RWPE2 (cell line): ENCODE results near the gene APRT.

Source experiments
- ATAC-seq: fragments of 200-7000 bp; cut with Tn5 transposase; 3 replicates; pipeline ENCODE4 v1.9.1; 2021; ENCODE audit warnings: low read depth
- DNase-seq: peaks from one replicate; pipeline ENCODE4 v3.0.0-alpha.2; 2020; ENCODE audit warnings: low spot score
- H3K27ac ChIP-seq: fragments of 450-650 bp; 2 replicates; pipeline ENCODE4 v1.5.1; 2017; ENCODE audit warnings: mild to moderate bottlenecking; ENCODE audit not compliant: poor library complexity, severe bottlenecking
- H3K27me3 ChIP-seq: fragments of 250-450 bp; sonication (Bioruptor Pico); 2 replicates; pipeline ENCODE4 v1.5.1; 2021; ENCODE audit warnings: mild to moderate bottlenecking, moderate library complexity; ENCODE audit not compliant: insufficient read depth, poor library complexity, severe bottlenecking
- H3K36me3 ChIP-seq: fragments of 250-450 bp; sonication (Bioruptor Pico); 2 replicates; pipeline ENCODE4 v1.5.1; 2020; ENCODE audit warnings: low read depth, mild to moderate bottlenecking, moderate library complexity
- H3K4me1 ChIP-seq: fragments of 250-450 bp; sonication (Bioruptor Pico); 2 replicates; pipeline ENCODE4 v1.5.1; 2021; ENCODE audit warnings: mild to moderate bottlenecking, moderate library complexity; ENCODE audit not compliant: insufficient read depth, poor library complexity, severe bottlenecking
- H3K4me3 ChIP-seq: fragments of 250-450 bp; sonication (Bioruptor Pico); 2 replicates; pipeline ENCODE4 v1.5.1; 2021; ENCODE audit warnings: mild to moderate bottlenecking, moderate library complexity; ENCODE audit not compliant: severe bottlenecking
- H3K9me3 ChIP-seq: fragments of 250-450 bp; sonication (Bioruptor Pico); 2 replicates; pipeline ENCODE4 v1.5.1; 2021; ENCODE audit warnings: mild to moderate bottlenecking, moderate library complexity; ENCODE audit not compliant: severe bottlenecking
- CTCF ChIP-seq: fragments of 450-650 bp; IDR thresholded peaks from one replicate; pipeline ENCODE4 v1.5.1; 2017; ENCODE audit warnings: mild to moderate bottlenecking, moderate library complexity; ENCODE audit not compliant: poor library complexity, severe bottlenecking

APRT gene

GRCh38 chr16:88830783-88831182 is 19.1 kb upstream of the APRT start:
- no peaks in the 10 kb centered on the region; the same call in 1 of the 2 replicates for H3K36me3 ChIP-seq
- no peaks in the 10 kb centered on the region for H3K27me3 ChIP-seq
- no peak overlapping the region for H3K27ac ChIP-seq
- DNase-seq: no peak
- TF ChIP-seq CTCF: no peak
- no peak overlapping the region for H3K4me3 ChIP-seq
- H3K9me3 ChIP-seq: no peaks in the 10 kb centered on the region
- no peak for ATAC-seq
- H3K4me1 ChIP-seq: peaks cover 6% of the 10 kb centered on the region

DNA sequence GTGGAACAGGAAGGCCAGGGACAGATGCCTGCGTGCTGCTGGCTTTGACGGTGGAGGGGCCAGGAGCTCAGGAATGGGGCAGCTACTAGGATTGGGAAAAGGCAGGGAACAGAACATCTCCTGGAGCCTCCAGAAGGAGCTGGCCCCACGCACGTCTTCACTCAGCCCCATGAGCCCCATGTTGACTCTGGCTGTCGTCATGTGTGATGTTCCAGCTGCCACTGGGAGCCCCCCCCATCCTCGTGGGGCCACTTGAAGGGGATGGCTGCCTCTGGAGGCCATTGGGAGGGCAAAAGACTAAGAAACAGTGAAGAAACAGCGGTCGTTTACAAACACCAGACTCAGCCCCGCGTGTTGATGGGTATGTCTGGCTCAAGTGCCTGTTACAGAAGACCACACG is 18.5 kb upstream of the APRT start:
- no peaks in the 10 kb centered on the region for H3K27me3 ChIP-seq
- no peaks in the 10 kb centered on the region; the same call in 1 of the 2 replicates for H3K36me3 ChIP-seq
- no peak overlapping the region for H3K27ac ChIP-seq
- H3K4me3 ChIP-seq: no peak overlapping the region
- peaks cover 6% of the 10 kb centered on the region for H3K4me1 ChIP-seq
- no peaks in the 10 kb centered on the region for H3K9me3 ChIP-seq
- no peak for TF ChIP-seq CTCF
- ATAC-seq: no peak
- no peak for DNase-seq

GRCh38 chr16:88828711-88829110 is 17.0 kb upstream of the APRT start:
- H3K4me3 ChIP-seq: no peak overlapping the region
- H3K27ac ChIP-seq: no peak overlapping the region
- no peak for DNase-seq
- H3K36me3 ChIP-seq: no peaks in the 10 kb centered on the region
- no peak for TF ChIP-seq CTCF
- no peak for ATAC-seq
- H3K4me1 ChIP-seq: peaks cover 6% of the 10 kb centered on the region
- no peaks in the 10 kb centered on the region for H3K27me3 ChIP-seq
- no peaks in the 10 kb centered on the region for H3K9me3 ChIP-seq

DNA sequence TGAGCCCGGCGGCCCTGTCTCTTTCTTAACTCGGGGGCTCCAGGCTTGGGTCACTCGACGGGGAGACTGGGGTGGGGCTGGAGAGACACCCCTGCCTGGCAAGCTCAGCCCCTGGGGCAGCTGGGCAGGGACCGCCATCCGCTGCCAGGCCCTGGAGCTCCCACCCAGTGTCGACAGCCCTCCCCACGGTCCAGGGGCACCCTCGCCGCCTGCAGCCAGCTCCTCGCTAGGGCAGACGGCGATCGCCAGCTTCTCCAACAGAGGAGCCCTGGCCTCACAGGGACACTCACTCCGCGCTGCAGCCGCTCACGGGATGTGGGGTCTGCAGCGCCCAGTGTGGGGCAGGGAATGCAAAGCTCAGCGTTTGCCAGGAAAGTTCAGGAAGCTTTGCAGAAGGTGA is 16.0 kb upstream of the APRT start:
- peaks cover 6% of the 10 kb centered on the region for H3K4me1 ChIP-seq
- DNase-seq (no peak), ATAC-seq (no peak)
- no peaks in the 10 kb centered on the region for H3K36me3 ChIP-seq
- no peak overlapping the region for H3K27ac ChIP-seq
- H3K9me3 ChIP-seq: no peaks in the 10 kb centered on the region
- H3K4me3 ChIP-seq: no peak overlapping the region
- TF ChIP-seq CTCF: no peak
- H3K27me3 ChIP-seq: no peaks in the 10 kb centered on the region

- Histone ChIP-seq H3K36me3 (no peaks in the 10 kb centered on the region), H3K9me3 (no peaks in the 10 kb centered on the region), H3K27me3 (no peaks in the 10 kb centered on the region), H3K4me1 (no peaks in the 10 kb centered on the region), H3K27ac (no peak overlapping the region), H3K4me3 (no peak overlapping the region)
- peak; percentile 7; the same call in 1 of the 3 replicates for ATAC-seq
- no peak for DNase-seq
- TF ChIP-seq CTCF: no peak
Observed at GRCh38 chr16:88826070-88826840, 14.5 kb upstream of the APRT start.
